ENCODE measurements around the gene ZNF133. TPM values are rescaled to one million over a fixed set of nuclear protein-coding genes. Genes with fewer than 3 reads are reported as not detected.
A peak's percentile ranks its signal among the peaks of the same experiment; 100 is the strongest.

ZNF133 gene
- total and polyA plus RNA-seq, 2 of the 13 experiments (the other 11 are each of a cell fraction or from before 2014, with no cell fraction given), result 23.5 to 26.7 TPM

DNA sequence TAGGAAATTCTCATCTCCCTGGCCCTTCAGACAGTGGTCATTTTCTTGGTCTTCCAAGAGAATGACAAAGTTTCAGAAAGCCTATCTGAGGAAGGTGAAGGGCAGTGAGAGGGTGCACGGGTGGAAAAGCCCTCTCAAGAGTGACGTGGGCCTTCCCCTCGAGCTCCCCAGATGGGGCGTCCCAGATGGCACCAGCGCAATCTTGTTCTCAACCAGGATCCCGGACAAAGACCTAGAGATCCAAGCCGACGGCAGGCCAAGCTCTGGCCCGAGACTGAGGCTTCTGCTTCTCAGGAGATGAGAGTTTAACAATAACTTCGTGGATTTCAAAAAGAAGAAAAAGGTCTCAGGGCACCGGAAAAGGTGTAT, 797 bp upstream of the ZNF133 start (continued):
- TF ChIP-seq, protein P1, sequence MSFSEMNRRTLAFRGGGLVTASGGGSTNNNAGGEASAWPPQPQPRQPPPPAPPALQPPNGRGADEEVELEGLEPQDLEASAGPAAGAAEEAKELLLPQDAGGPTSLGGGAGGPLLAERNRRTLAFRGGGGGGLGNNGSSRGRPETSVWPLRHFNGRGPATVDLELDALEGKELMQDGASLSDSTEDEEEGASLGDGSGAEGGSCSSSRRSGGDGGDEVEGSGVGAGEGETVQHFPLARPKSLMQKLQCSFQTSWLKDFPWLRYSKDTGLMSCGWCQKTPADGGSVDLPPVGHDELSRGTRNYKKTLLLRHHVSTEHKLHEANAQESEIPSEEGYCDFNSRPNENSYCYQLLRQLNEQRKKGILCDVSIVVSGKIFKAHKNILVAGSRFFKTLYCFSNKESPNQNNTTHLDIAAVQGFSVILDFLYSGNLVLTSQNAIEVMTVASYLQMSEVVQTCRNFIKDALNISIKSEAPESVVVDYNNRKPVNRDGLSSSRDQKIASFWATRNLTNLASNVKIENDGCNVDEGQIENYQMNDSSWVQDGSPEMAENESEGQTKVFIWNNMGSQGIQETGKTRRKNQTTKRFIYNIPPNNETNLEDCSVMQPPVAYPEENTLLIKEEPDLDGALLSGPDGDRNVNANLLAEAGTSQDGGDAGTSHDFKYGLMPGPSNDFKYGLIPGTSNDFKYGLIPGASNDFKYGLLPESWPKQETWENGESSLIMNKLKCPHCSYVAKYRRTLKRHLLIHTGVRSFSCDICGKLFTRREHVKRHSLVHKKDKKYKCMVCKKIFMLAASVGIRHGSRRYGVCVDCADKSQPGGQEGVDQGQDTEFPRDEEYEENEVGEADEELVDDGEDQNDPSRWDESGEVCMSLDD (CRISPR knock-in tag; IDR thresholded peaks at IDR 0.05; ENCODE audit: borderline replicate concordance), result no peak
- 0 out of 2 replicates have a peak, but pooled peaks have one; percentile 3 for TF ChIP-seq SP140L (CRISPR knock-in tag; IDR thresholded peaks at IDR 0.05; ENCODE audit: borderline replicate concordance)
- no peak for TF ChIP-seq SYNCRIP (IDR thresholded peaks at IDR 0.05; ENCODE audit: insufficient read depth, low read depth, low read length)
- TF ChIP-seq NR2C2 (CRISPR knock-in tag; IDR thresholded peaks at IDR 0.05; ENCODE audit: borderline replicate concordance), result no peak
- TF ChIP-seq ZNF383 (CRISPR knock-in tag; IDR thresholded peaks at IDR 0.05; ENCODE audit: borderline replicate concordance), result no peak
- no peak for TF ChIP-seq ARHGAP35 (CRISPR knock-in tag; IDR thresholded peaks at IDR 0.05; ENCODE audit: borderline replicate concordance)
- TF ChIP-seq, protein P2, sequence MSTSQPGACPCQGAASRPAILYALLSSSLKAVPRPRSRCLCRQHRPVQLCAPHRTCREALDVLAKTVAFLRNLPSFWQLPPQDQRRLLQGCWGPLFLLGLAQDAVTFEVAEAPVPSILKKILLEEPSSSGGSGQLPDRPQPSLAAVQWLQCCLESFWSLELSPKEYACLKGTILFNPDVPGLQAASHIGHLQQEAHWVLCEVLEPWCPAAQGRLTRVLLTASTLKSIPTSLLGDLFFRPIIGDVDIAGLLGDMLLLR (CRISPR knock-in tag; IDR thresholded peaks at IDR 0.05), result no peak
- TF ChIP-seq SP2 (CRISPR knock-in tag; IDR thresholded peaks at IDR 0.05), result no peak
- TF ChIP-seq HDAC2 (CRISPR knock-in tag; IDR thresholded peaks at IDR 0.05), result no peak
- 0 out of 2 replicates have a peak, but pooled peaks have one; percentile 87 for TF ChIP-seq ZBTB8A (CRISPR knock-in tag; IDR thresholded peaks at IDR 0.05; ENCODE audit: borderline replicate concordance, low read depth)
- no peak for TF ChIP-seq ZNF510 (CRISPR knock-in tag; IDR thresholded peaks at IDR 0.05; ENCODE audit: low read depth)
- TF ChIP-seq ZBTB7B (CRISPR knock-in tag; IDR thresholded peaks at IDR 0.05), result no peak
- TF ChIP-seq ZNF33A (CRISPR knock-in tag; IDR thresholded peaks at IDR 0.05; ENCODE audit: borderline replicate concordance), result peak; percentile 98; the same call in 1 of the 2 replicates
- peak; percentile 91; the same call in 1 of the 2 replicates for TF ChIP-seq ZNF644 (CRISPR knock-in tag; IDR thresholded peaks at IDR 0.05; ENCODE audit: low read depth)
- TF ChIP-seq, protein P3, sequence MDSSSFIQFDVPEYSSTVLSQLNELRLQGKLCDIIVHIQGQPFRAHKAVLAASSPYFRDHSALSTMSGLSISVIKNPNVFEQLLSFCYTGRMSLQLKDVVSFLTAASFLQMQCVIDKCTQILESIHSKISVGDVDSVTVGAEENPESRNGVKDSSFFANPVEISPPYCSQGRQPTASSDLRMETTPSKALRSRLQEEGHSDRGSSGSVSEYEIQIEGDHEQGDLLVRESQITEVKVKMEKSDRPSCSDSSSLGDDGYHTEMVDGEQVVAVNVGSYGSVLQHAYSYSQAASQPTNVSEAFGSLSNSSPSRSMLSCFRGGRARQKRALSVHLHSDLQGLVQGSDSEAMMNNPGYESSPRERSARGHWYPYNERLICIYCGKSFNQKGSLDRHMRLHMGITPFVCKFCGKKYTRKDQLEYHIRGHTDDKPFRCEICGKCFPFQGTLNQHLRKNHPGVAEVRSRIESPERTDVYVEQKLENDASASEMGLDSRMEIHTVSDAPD (CRISPR knock-in tag; IDR thresholded peaks at IDR 0.05), result 0 out of 2 replicates have a peak, but pooled peaks have one; percentile 18
- TF ChIP-seq ZNF382 (CRISPR knock-in tag; IDR thresholded peaks at IDR 0.05; ENCODE audit: borderline replicate concordance), result no peak
- TF ChIP-seq, protein P4, sequence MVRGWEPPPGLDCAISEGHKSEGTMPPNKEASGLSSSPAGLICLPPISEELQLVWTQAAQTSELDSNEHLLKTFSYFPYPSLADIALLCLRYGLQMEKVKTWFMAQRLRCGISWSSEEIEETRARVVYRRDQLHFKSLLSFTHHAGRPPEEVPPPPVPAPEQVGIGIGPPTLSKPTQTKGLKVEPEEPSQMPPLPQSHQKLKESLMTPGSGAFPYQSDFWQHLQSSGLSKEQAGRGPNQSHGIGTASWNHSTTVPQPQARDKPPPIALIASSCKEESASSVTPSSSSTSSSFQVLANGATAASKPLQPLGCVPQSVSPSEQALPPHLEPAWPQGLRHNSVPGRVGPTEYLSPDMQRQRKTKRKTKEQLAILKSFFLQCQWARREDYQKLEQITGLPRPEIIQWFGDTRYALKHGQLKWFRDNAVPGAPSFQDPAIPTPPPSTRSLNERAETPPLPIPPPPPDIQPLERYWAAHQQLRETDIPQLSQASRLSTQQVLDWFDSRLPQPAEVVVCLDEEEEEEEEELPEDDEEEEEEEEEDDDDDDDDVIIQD (CRISPR knock-in tag; IDR thresholded peaks at IDR 0.05; ENCODE audit: low read depth), result no peak
- TF ChIP-seq ZFP1 (CRISPR knock-in tag; IDR thresholded peaks at IDR 0.05), result no peak; the same call in 1 of the 2 replicates
- no peak for TF ChIP-seq CAMTA2 (CRISPR knock-in tag; IDR thresholded peaks at IDR 0.05; ENCODE audit: borderline replicate concordance)
- no peak for TF ChIP-seq ZNF564 (CRISPR knock-in tag; IDR thresholded peaks at IDR 0.05)
- TF ChIP-seq RBAK (CRISPR knock-in tag; IDR thresholded peaks at IDR 0.05), result 0 out of 2 replicates have a peak, but pooled peaks have one; percentile 69
- TF ChIP-seq ZFP41 (CRISPR knock-in tag; IDR thresholded peaks at IDR 0.05; ENCODE audit: borderline replicate concordance), result peak; percentile 64; the same call in 1 of the 2 replicates
- TF ChIP-seq, protein P5, sequence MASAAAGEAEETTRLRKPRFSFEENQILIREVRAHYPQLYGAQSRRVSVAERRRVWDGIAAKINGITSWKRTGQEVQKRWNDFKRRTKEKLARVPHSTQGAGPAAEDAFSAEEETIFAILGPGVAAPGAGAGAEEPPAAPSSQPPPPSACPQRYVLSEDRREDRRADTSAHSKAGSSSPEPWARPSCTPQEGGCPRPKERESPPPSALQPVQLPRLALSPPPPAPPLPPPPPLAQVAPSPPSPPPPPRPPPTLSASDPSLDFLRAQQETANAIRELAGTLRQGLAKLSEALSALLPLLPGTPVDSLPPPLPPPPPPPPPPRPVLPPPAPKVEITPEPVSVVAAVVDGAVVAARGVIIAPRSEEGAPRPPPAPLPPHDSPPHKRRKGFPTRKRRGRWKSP (CRISPR knock-in tag; IDR thresholded peaks at IDR 0.05), result peak; percentile 77; the same call in 1 of the 2 replicates
